H7 (cell line): ENCODE measurements around the gene ATP6V1D. TPM values are rescaled to one million over a fixed set of nuclear protein-coding genes. Genes with fewer than 3 reads are reported as not detected.
"Not testable (repeated sequence)": the region's sequence is repeated elsewhere in the genome, so short reads cannot be mapped to it uniquely, and the experiment has no call there.

ENCODE experiments used
- DNase-seq: peaks from one replicate; pipeline ENCODE4 v3.0.0; 2012
- H3K27me3 ChIP-seq: 2 replicates; pipeline ENCODE4 v1.6.0; 2011; ENCODE audit warnings: mild to moderate bottlenecking, low read length; ENCODE audit not compliant: control insufficient read depth, insufficient read depth
- H3K36me3 ChIP-seq: replicated peaks from 2 replicates; pipeline ENCODE4 v1.5.1; 2011; ENCODE audit warnings: low read length; ENCODE audit not compliant: control insufficient read depth, insufficient read depth
- H3K4me3 ChIP-seq: 2 replicates; pipeline ENCODE4 v1.5.1; 2011; ENCODE audit warnings: low read depth, mild to moderate bottlenecking, control low read depth, low read length, moderate library complexity; ENCODE audit not compliant: insufficient read depth
- total RNA-seq: library from RNA; depleted of rRNA; stranded (reverse); fragments of >200 nt; shearing (Covaris generic); gene quantifications from 2 replicates; pipeline ENCODE4 v1.2.3, GENCODE V29; 2014; rRNA removed

ATP6V1D gene
- total RNA-seq = 90.0 and 107 TPM in 2 replicates

GRCh38 chr14:67359775-67360469, at the start of gene ATP6V1D, which contains the start of gene EIF2S1:
ATP6V1D (minus strand) TSS chr14:67359804; CDS start chr14:67359698, 106 bp downstream.
EIF2S1 (plus strand) TSS chr14:67360328; CDS start chr14:67364768, 4,440 bp downstream.
- peak within 1 kb of the TSS; percentile 77 for H3K4me3 ChIP-seq
- no peaks in the 10 kb centered on the region for H3K27me3 ChIP-seq
- no peaks in the 10 kb centered on the region for H3K36me3 ChIP-seq
- DNase-seq = peak; percentile 96

- not testable (repeated sequence) for H3K36me3 ChIP-seq, H3K4me3 ChIP-seq, DNase-seq
- peaks cover 13% of the 10 kb centered on the region; the same call in 1 of the 2 replicates for H3K27me3 ChIP-seq
These were observed 48.7 kb upstream of the ATP6V1D start for GRCh38 chr14:67408122-67408801.

- no peaks in the 10 kb centered on the region for H3K36me3 ChIP-seq
- no peaks in the 10 kb centered on the region; the same call in 1 of the 2 replicates for H3K27me3 ChIP-seq
- H3K4me3 ChIP-seq = no peak overlapping the region
- no peak for DNase-seq
These were observed 46.2 kb upstream of the ATP6V1D start for GRCh38 chr14:67405771-67406170.

- no peak for DNase-seq
These were observed 40.8 kb upstream of the ATP6V1D start for GRCh38 chr14:67400434-67400833.

GRCh38 chr14:67397536-67397935, 37.9 kb upstream of the ATP6V1D start:
- Histone ChIP-seq H3K4me3 (no peak overlapping the region), H3K27me3 (no peaks in the 10 kb centered on the region), H3K36me3 (no peaks in the 10 kb centered on the region)
- DNase-seq = no peak

More at GRCh38 chr14:67400434-67400833, 40.8 kb upstream of the ATP6V1D start:
- no peak overlapping the region for H3K4me3 ChIP-seq
- no peaks in the 10 kb centered on the region for H3K27me3 ChIP-seq
- H3K36me3 ChIP-seq = no peaks in the 10 kb centered on the region

GRCh38 chr14:67396381-67396970, 36.9 kb upstream of the ATP6V1D start:
- Histone ChIP-seq H3K4me3 (no peak overlapping the region), H3K27me3 (no peaks in the 10 kb centered on the region), H3K36me3 (no peaks in the 10 kb centered on the region)
- DNase-seq = no peak

GRCh38 chr14:67395876-67396189, 36.2 kb upstream of the ATP6V1D start:
- H3K27me3 ChIP-seq = no peaks in the 10 kb centered on the region
- DNase-seq = no peak
- H3K36me3 ChIP-seq = no peaks in the 10 kb centered on the region
- no peak overlapping the region for H3K4me3 ChIP-seq

- no peaks in the 10 kb centered on the region for H3K36me3 ChIP-seq
- no peak overlapping the region for H3K4me3 ChIP-seq
- no peak for DNase-seq
- H3K27me3 ChIP-seq = no peaks in the 10 kb centered on the region
These were observed 35.7 kb upstream of the ATP6V1D start for GRCh38 chr14:67395086-67395875.

- Histone ChIP-seq H3K27me3 (no peaks in the 10 kb centered on the region), H3K36me3 (no peaks in the 10 kb centered on the region), H3K4me3 (no peak overlapping the region)
- no peak for DNase-seq
These were observed 34.1 kb upstream of the ATP6V1D start for GRCh38 chr14:67393689-67394088.

GRCh38 chr14:67392800-67393199, 33.2 kb upstream of the ATP6V1D start:
- H3K27me3 ChIP-seq = no peaks in the 10 kb centered on the region
- H3K4me3 ChIP-seq = no peak overlapping the region
- no peak for DNase-seq
- no peaks in the 10 kb centered on the region for H3K36me3 ChIP-seq

- DNase-seq = no peak
- H3K27me3 ChIP-seq = no peaks in the 10 kb centered on the region
- no peaks in the 10 kb centered on the region for H3K36me3 ChIP-seq
- no peak overlapping the region for H3K4me3 ChIP-seq
These were observed 32.5 kb upstream of the ATP6V1D start for GRCh38 chr14:67392123-67392522.

GRCh38 chr14:67391268-67391667, 31.7 kb upstream of the ATP6V1D start:
- Histone ChIP-seq H3K27me3 (no peaks in the 10 kb centered on the region), H3K36me3 (peaks cover 1% of the 10 kb centered on the region; the same call in 1 of the 2 replicates), H3K4me3 (no peak overlapping the region)
- no peak for DNase-seq

- peaks cover 1% of the 10 kb centered on the region; the same call in 1 of the 2 replicates for H3K36me3 ChIP-seq
These were observed 30.4 kb upstream of the ATP6V1D start for GRCh38 chr14:67389811-67390534.

GRCh38 chr14:67389275-67389674, 29.7 kb upstream of the ATP6V1D start:
- Histone ChIP-seq H3K4me3 (no peak overlapping the region), H3K36me3 (peaks cover 1% of the 10 kb centered on the region), H3K27me3 (no peaks in the 10 kb centered on the region)
- DNase-seq = no peak

More at GRCh38 chr14:67389811-67390534, 30.4 kb upstream of the ATP6V1D start:
- Histone ChIP-seq H3K4me3 (no peak overlapping the region), H3K27me3 (no peaks in the 10 kb centered on the region)
- DNase-seq = no peak
